Hematopoietic multipotent progenitor cell (in vitro differentiated cells): Measurements from ENCODE around the gene CCDC158. TPM values are rescaled to one million over a fixed set of nuclear protein-coding genes. Genes with fewer than 3 reads are reported as not detected.
A peak's percentile ranks its signal among the peaks of the same experiment; 100 is the strongest.
"Not testable (repeated sequence)": the region's sequence is repeated elsewhere in the genome, so short reads cannot be mapped to it uniquely, and the experiment has no call there.

Experiments used
- DNase-seq, 3 donors: peaks; one replicate each; pipeline ENCODE4 v3.0.0-alpha.2; 2011 to 2015; ENCODE audit warnings: low read depth in 2 of 3, low spot score in 2 of 3
- total RNA-seq: library from RNA; depleted of rRNA; stranded (reverse); fragments of >200 nt; gene quantifications from one replicate; pipeline ENCODE4 v1.2.3, GENCODE V29; 2012

CCDC158 gene
- total RNA-seq, 1 donor = not detected

DNA sequence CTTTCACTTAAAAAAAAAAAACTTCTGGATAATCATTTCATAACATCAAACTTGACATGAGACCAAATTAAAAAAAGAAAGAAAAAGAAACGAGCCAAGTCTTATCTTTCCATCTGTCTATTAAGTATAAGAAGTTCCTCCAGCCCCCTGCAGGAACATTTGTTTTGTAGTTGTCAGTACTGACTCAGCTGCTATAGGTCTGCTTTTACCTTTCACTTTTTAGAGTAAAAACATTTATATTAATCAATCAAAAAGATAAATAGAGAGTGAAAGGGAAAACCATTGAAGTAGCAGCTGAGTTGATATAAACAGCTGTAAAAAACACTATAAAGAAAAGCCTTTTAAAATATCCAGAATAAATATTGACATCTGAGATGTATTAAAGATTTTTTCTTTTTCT lies 46.1 kb downstream of the CCDC158 start:
- DNase-seq = peak in 2 of 3 donors; percentile 18 to 62

DNA sequence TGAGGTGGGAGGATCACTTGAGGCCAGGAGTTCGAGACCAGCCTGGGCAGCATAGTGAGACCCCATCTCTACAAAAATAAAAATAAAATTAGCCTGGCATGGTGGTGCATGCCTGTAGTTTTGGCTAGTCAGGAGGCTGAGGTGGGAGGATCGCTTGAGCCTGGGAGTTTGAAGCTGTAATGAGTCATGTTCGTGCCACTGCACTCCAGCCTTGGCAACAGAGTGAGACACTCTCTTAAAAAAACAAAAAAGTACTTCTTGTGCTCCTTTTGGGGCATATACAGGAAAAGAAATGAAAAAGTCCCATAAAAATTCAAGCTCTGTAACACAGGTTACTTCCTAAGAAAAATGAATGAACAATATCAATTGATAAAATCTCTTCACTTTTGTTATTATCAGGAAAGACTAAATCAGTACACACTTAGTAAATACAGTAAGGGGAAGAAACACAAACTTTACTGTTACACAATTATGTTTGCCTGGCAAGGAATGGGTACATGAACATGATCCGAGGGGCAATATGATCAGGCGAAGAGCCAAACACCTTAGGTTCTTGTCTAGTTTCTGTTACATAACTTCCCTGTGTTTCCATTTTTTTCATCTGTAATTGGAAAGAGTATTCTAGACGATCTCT lies 46.9 kb downstream of the CCDC158 start:
- peak in 1 of 3 donors; percentile 11 for DNase-seq

DNA sequence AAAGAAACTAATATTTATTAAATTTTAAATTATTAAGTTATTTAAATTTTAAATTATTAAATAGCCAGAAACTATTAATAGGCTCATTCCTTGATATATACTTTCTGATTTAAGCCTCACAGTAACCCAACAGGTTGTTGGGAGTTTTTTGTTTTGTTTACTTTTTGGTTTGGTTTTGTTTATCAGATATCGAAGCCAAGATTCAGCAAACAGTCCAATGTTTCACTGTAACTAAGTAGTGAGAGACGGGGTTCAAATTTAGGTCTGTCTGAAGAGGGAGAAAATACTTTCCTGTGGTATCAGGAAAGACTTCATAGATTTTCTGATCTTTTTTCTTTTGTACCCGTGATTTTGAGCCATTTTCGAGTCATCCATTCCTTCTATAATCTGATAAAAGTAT lies 54.2 kb downstream of the CCDC158 start:
- DNase-seq = no peak

DNA sequence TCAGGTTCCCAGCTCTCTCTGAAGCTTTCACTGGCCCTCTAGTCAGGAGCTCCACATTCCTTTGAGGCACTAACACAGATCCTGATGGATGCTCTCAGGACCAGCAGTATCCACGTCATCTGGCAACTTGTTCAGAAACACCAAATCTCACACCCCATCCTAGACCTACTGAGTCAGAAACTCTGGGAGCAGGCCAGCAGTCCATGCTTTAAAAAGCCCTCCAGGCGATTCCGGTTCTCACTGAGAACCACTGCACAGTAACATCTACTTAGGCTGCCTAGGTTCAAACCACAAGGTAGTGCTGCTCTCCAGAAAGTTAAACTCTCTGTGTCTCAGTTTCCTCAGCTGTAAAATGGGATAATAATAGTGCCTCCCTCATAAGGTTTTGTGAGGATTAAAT lies 55.3 kb downstream of the CCDC158 start:
- DNase-seq = no peak

DNA sequence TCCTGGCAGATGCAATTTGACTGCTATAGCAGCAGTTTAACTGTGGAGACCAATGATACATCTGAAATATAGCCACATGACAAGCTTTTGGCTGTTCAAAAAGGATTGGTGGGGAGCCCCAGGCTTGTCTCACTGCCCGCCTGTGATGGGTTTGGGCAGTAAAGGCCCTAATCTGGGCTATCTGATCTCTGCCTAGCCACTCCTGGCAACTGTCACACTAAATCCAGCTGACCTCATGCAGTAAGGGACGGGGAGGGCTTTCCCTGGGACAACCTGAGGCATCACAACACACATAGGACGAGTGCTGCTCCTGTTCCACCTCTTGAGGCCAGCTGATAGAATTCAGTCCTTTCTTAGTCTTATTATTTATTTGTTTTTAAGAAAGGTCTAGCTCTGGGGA lies 56.2 kb downstream of the CCDC158 start:
- DNase-seq = no peak

DNA sequence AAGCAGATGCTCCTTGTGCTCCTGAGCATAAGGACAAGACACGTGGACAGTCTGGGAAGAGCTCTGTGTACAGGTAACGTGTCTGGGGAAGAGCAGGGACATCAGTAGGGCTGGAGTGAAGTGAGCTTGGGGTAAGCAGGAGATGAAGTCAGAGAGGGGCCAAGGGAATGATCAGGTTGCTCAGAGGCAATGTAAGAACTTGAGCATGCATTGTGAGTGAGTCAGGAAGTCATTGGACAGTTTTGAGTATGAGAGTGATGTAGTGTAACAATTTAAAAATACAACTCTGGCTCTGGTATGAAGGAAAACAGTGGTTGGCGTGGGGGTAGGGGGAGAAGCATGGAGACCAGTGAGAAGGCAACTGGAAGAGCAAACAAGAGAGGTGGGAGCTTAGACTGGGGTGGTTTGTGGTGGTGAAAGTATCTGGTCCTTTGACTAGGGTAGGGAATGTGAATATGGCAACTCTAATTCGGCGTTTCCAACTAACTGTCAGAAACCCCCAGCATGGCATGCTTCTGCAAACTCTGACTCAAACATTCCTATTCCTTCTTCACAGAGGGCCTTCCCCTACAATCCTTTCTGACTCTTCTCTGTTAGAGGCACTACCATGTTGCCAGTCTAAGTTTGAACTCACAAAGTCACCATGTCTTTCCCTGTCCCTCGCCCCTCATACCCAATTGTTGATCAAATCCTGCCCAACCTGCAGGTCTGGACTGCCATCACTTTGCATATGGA lies 57.2 kb downstream of the CCDC158 start:
- DNase-seq = no peak

DNA sequence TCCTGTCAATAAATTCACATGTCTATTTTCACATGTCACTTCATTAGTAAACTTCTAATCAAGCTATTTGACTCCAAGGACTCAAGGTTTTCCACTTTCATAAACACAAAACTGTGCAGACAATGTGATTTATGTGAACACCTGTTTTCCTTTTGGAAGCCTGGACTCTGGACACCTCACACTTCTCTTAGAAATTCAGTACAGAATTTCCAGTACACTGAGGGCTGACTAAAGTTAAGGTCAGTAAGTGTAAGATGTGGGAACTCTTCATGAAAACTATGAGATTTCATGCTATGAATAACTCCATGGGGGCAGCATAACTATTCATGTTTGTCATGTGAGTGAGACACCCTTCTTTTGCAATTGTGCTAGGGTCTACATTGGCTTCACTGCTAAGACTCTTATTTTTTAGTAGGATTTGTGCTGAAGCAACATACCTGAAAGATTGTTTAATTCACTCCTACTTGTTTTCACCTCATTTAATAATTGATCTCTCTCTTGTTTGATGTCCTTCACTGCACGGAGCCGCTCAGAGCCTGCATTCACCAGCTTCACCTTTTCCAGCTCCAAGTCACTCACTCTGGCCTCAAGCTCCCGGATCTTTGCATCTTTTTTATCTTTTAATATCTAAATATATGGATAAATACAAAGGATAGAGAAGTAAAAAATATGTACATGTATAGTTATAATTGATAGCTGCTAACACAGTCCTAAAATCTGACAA lies 59.1 kb downstream of the CCDC158 start:
- DNase-seq = no peak

DNA sequence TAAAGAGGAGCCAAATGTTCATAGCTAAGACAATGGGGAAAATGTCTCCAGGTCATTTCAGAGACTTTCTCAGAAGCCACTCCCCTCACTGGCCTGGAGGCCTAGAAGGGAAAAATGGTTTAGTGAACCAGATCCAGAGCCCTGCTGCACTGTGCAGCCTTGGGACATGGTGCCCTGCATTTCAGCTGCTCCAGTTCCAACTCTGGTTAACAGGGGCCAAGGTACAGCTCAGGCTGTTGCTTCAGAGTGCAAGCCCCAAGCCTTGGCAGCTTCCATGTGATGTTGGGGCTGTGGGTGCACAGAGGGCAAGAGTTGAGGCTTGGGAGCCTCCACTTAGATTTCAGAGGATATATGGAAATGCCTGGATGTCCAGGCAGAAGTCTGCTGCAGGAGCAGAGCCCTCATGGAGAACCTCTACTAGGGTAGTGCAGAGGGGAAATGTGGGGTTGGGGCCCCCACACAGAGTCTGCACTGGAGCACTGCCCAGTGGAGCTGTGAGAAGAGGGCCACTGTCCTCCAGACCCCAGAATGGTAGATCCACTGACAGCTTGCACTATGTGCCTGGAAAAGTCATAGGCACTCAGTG lies 61.0 kb downstream of the CCDC158 start:
- not testable (repeated sequence) for DNase-seq

DNA sequence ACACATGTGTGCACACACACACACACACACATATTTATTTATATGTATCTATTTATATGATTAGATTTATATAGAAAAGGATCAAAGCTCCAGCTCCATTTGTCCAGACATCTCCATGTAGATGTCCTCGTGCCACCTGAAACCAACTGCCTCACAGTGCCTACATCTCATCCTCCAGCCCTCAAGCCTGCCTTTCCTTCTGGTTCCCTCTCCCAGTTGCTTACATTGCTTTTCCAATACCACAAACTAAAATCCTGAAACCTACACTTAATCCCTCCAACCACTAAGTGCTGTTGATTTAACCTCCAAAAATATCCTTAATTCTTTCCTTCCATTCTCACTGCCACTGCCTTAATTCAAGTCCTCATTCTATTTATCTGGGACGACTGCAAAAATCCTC lies 63.0 kb downstream of the CCDC158 start:
- no peak for DNase-seq

DNA sequence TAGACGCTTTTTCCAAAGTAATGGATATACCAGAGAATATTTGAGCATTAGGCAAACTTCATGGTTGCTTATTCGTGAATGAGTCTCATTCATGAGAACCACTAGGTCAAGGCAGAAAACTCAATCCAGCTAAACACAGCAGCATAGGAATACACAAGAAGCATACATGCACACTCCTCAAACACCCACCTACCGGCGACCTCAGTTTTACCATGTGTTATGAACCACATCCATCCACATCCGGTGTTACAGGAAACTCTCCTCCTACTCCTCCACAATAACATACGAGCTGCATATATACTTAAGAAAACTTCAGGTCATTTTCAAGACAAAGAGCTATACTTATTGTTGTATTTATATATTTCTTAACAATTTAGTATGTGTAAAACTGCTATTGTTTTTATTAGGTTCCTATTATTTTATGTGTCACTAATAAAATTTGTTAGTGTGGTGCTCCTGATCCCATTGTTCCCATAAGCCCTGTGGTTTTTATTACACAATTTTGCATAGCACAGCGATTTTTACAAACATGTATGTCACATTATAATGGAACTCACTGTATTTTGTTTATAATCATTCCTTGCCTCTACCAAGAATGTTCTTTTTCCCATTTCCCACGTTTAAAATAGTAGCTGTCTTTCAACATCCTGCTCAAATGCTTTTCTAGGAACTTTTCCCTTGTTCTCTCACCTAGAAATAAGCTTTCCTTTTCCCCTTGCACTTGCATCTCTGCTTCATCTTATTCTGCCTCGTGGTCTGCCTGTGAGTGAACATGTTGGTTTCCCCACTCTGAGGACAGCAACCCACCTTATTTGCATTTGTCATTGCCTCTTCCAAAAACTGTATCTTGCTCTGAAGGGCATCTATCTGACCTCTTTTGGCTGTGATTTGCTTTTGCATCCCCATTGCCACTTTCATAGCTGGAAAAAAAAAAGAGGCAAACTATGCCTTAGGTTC lies 66.1 kb downstream of the CCDC158 start:
- no peak for DNase-seq

DNA sequence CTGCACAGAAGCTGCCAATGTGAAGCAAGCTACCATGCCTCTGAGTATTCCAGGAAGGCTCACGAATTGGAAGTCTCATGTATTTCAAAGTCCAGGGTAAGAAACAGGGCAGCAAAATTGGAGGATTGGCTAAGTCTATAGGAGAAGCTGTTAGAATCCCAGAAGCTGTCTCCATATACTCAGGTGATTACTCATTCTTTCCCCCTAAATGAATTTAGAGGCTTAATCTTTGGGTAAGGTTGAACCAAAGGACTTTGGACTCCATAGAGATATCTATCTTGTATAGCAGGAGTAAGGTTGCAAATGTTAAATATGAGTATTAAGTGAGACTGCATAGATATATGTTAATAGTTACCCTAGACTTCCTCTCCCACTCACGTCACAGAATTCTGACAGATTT lies 78.1 kb downstream of the CCDC158 start:
- DNase-seq = no peak

DNA sequence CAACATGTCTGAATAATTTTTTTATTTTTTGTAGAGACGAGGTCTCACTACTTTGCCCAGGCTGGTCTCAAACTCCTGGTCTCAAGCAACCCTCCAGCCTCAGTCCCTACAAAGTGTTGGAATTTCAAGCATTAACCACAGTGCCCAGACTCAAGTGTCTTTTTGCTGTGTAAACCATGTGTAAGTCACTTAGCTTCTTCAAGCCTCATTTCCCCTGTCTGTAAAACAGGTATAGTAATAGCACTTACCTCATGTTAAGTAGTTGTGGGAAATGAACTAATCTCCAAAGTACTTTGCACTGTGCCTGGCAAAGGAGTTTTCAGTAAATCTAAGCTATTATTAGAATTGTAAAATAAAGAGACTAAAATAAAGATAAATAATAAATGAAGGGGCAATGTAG lies 78.8 kb downstream of the CCDC158 start:
- no peak for DNase-seq

DNA sequence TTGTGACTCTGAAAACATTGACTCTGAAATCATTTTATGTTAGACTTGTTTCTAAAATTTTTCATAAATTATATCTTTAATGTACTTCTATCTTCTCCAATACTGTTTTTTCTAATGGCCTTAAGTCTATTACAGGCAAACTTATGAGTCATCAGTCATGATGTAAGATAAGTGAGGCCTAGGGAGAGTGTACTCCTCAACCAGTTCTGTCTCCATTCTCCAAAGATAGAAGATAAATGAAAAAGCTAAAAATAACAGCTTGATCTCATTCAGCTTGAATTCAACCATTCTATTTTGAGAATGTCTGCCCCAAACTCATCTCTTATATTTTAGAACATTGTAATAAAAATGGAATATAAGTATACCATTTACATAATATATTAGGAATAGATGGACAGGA lies 79.9 kb downstream of the CCDC158 start:
- DNase-seq = no peak

DNA sequence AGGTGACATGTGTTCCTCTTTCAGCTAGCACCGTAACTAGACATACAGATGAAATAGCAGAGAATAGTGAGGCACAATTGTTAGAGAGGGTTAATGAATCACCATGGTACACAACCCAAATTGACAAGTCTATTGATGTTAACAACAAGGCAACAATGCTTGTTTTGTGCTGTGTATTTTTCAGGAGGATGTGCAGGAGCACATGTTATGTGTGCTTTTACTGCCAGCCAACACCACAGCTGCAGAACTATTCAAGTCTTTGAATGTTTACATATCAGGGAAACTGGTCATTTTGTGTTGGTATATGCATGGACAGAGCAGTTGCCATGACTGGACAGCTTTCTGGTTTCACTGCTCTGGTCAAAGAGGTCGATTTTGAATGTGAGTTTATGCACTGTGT lies 81.6 kb downstream of the CCDC158 start:
- no peak for DNase-seq

DNA sequence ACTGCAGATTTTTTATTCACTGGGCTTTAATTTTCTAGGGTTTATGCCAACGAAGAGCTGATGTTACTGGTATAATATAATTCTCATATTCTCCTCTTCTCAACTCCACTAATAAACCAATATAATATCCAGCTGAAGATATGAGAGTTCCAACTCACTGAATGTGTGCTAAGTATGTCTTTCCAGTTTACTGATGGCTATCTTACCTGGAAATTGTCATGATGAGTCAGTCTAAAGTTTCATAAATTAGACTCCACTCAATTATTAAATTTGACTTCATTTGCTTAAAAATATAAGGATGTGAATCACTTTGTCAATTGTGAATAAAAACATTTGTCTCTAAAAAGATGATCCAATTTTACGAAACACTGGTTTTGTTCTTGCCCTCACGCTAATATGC lies 86.1 kb downstream of the CCDC158 start:
- DNase-seq = no peak

DNA sequence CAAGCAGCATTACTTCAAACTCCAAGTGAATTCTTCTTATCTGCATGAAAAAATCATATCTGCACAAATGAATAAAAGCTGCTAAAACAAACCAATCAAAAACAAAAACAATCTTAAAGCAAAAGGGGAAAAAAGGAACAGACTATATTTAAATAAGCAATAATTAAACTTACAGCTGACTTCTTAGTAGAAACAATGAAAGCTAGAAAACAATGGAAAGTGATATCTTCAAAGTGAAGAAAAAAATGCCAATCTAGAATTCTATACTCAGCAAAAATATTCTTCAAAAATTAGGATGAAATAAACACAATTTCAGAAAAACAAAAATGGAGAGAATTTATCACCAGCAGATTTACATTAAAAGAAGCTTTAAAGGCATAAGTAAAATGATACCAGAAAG lies 94.4 kb downstream of the CCDC158 start:
- DNase-seq = peak in 1 of 3 donors; percentile 23

DNA sequence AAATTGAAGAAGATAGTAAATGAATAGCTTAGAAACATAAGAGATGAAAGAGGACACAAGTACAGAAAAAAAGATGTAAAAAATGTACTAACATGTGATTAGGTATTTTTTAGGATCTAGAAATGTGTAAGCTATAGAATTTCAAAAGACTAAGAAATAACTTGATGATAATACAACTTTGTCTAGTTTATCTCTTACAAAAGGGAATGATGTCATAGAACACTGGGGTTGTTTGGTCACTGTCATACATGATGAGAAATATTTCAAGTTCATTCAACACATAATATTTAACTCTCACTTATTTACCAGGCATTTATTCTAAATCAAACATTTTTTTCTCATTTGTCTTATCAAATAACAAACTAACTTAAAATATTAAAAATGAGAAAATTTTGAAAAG lies 95.9 kb downstream of the CCDC158 start:
- DNase-seq = no peak

DNA sequence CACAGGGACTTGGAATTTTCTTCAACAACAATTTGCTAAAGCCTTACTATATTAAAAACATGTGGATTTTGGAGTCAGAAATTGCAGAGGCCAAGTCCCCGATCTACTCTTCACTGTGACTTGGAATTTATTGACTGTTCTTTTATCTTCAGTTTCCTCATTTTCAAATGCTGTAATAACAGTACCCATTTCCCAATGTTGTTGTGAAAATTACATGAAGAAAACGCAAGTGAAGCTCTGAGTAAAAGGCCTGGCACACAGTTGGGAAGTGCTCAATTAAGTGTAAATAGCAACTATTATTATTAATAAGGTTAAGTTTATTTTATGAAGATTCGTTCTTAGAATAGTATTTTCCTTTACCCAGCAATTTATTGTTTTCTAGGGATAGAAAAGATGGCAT lies 98.7 kb downstream of the CCDC158 start:
- DNase-seq = no peak

DNA sequence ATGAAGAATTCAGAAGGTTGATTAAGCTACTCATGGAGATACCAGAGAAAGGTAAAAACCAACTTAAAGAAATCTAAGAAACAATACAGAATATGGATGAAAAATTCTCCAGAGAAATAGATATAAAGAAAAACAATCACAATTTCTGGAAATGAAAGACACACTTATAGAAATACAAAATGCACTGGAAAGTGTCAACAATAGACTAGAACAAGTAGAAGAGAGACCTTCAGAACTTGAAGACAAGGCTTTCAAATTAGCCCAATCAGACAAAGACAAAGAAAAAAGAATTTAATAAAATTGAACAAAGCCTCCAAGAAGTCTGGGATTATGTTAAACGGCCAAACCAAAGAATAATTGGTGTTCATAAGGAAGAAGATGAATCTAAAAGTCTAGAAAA lies 104.8 kb downstream of the CCDC158 start:
- no peak for DNase-seq

DNA sequence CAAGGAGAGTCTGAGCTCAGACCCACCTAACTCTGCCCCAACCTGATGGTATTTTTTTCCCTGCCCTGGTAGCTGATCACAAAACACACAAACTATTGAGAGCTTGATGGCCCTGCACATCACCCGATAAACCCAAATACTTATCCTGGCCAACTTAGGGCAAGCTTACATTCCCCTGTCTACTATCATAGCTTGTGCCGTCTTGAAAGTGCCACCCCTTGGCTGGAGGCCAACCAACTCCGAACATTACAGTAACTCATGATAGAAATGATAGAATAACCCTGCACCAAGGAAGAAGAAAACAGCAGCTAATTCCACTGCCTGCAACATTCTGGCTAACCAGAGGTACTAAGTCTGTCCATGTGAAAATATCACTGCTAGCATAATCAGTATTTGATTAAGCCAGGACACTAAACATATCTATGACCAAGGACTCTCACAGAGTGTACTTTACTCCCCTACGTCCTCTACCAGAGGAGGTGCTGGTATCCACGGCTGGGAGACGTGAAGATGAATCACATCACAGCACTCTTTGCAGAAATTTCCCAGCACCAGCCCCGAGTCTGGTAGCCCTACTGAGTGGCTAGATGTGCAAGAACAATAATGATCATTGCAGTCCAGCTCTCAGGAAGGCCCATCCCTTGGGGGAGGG lies 105.5 kb downstream of the CCDC158 start:
- no peak for DNase-seq
